ENCODE data around the gene MEX3D.
"Not testable (repeated sequence)": the region's sequence is repeated elsewhere in the genome, so short reads cannot be mapped to it uniquely, and the experiment has no call there.

MEX3D gene

DNA sequence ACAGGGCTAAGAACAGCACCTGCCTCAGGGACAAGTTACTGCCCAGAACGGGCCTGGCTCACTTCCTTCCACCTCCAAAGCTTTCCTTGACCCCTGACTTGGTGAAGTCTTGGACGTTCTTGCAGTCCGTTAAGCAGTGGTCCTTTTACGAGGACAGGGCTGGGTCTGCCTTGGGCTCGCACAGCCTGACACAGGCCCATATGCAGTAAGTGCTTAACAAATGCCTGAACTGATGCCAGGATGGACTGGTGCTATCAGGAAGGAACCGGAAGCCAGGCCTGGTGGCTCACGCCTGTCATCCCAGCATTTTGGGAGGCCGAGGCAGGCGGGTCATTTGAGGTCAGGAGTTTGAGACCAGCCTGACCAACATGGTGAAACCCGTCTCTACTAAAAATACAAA is 46.1 kb downstream of the MEX3D start:
- no peak for DNase-seq (ENCODE audit: low spot score)
- TF ChIP-seq, protein P1, sequence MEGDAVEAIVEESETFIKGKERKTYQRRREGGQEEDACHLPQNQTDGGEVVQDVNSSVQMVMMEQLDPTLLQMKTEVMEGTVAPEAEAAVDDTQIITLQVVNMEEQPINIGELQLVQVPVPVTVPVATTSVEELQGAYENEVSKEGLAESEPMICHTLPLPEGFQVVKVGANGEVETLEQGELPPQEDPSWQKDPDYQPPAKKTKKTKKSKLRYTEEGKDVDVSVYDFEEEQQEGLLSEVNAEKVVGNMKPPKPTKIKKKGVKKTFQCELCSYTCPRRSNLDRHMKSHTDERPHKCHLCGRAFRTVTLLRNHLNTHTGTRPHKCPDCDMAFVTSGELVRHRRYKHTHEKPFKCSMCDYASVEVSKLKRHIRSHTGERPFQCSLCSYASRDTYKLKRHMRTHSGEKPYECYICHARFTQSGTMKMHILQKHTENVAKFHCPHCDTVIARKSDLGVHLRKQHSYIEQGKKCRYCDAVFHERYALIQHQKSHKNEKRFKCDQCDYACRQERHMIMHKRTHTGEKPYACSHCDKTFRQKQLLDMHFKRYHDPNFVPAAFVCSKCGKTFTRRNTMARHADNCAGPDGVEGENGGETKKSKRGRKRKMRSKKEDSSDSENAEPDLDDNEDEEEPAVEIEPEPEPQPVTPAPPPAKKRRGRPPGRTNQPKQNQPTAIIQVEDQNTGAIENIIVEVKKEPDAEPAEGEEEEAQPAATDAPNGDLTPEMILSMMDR (IDR thresholded peaks at IDR 0.05; ENCODE audit: extremely low read depth, missing control alignments) = no peak

DNA sequence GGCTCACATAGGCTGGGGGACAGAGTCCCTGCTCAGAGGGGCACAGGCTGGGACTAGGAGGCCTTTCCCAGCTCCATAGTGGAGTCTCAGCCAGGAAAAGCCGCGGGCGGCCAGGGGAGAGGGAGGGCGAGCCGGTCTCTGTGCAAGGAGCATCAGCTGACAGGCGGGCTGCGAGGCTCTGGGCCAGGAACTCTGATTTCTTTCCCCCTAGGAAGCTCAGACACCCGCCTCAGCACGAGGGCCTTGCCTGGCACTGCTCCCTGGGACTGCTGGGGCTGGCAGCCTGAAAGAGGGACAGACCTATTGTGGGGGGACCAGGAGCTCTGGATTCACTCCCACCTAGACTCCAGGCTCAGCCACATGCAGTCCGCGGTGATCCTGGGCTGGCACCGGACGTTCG is 46.5 kb downstream of the MEX3D start:
- TF ChIP-seq, protein P1 (IDR thresholded peaks at IDR 0.05; ENCODE audit: extremely low read depth, missing control alignments) = no peak
- DNase-seq (ENCODE audit: low spot score) = no peak

DNA sequence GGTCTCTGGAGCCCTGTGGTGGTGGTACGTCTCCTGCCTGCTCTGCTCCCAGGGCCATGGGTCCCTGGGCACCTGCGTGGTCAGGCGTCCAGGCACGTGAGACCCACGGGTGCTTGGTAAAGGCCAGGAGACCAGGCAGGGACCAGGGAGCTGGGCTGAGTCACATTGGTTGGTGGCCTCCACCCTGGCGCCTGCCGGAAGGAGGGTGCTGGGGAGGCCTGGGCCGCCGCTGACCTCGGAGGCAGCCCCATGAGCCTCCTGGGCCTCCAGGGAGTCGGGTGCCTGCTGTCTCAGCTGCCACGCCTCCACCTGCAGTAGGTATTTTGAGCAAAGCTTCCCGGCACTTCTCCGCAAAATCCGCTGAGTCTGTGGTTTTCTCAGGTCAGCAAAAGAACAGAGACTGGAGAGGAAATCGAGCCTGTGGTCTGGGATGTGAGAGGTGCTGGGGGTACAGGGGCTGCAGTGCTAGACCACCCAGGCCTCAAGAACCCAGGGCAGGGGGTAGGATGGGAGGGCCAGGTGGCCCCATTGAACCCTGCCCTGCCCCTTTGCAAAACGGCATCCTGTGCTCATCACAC is 47.8 kb downstream of the MEX3D start:
- no peak for DNase-seq (ENCODE audit: low spot score)
- TF ChIP-seq, protein P1 (IDR thresholded peaks at IDR 0.05; ENCODE audit: extremely low read depth, missing control alignments) = no peak

DNA sequence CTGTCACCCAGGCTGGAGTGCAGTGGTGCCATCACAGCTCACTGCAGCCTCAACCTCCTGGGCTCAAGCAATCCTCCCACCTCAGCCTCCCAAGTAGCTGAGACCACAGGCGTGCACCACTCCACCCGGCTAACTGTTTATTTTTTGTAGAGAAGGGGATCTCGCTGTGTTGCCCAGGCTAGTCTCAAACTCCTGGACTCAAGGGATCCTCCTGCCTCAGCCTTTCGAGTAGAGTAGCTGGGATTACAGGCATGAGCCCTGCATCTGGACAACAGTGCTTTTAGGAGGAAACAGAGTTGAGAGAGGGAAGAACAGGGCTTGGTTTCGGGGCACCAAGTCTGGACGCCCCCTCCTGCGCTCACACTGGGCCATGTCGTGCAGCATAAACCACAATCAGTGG is 48.3 kb downstream of the MEX3D start:
- not testable (repeated sequence) for DNase-seq (ENCODE audit: low spot score)

DNA sequence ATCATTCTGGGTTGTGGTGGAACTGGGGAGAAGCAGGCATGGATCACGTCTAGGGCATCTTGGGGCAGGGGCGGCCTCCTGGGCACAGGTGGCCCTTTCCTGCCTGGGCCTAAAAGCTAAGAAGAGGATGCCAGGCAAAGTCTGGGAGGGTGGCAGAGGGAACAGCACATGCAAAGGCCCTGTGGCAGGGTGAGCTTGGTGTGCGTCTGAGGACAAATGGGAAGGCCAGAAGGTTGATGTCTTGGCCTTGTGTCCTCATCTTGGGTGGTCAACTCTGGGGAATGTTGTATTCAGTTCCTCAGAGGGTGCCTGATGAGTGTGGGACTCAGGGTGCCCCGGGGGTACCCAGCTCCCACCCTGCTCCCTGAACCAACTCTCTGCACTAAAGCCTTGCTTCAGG is 49.7 kb downstream of the MEX3D start:
- DNase-seq (ENCODE audit: low spot score) = no peak
- TF ChIP-seq, protein P1 (IDR thresholded peaks at IDR 0.05; ENCODE audit: extremely low read depth, missing control alignments) = no peak

DNA sequence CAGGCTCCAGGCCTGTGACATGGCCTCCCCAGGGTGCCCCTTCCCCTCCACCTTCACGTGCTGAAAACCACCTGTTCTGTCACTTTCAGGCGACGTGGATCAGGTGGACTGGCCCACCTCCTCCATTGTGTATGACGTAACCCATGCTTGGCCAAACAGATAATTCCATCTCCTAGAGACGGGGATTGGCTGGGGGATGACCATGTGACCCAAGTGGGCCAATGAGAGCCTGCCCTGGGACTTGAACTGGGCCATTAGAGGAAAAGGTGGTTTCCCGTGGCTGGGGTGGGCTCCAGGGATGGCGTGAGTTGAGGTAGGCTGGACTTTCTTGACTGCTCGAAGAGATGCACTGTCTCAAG is 51.8 kb downstream of the MEX3D start:
- no peak for DNase-seq (ENCODE audit: low spot score)
- TF ChIP-seq, protein P1 (IDR thresholded peaks at IDR 0.05; ENCODE audit: extremely low read depth, missing control alignments) = no peak

DNA sequence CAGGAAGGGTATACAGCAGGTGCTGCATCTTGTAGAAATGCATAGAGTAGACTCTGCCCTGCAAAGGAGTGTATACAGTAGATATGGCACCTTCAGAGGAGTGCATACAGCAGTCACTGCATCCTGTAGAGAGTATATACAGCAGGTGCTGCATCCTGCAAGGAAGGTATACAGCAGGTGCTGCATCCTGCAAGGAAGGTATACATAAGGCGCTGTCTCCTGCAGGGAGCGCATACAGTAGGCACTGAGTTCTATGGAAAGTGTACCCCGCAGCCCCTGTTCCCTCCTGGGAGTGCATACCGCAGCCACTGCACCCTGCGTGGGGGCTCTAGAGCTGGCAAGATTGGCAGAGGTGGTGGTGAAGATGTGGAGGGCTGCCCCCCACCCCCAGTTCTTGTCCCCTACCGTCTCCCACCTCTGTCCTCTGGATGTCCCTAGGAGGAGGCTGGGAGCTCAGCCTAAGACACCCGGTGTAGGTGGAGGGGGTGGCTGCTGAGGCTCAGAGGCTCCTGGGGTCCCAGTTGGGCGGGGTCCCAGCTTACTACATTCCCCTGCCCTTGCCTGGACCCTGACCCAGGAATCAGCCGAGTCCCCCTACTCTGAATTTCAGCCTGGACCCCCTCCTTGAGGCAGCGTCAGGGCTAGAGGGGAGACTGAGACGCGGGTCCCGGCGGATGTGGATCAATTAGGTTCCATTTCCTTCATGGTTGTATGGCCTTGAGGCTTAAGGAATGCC is 53.0 kb downstream of the MEX3D start:
- TF ChIP-seq, protein P1 (IDR thresholded peaks at IDR 0.05; ENCODE audit: extremely low read depth, missing control alignments) = no peak
- no peak for DNase-seq (ENCODE audit: low spot score)

DNA sequence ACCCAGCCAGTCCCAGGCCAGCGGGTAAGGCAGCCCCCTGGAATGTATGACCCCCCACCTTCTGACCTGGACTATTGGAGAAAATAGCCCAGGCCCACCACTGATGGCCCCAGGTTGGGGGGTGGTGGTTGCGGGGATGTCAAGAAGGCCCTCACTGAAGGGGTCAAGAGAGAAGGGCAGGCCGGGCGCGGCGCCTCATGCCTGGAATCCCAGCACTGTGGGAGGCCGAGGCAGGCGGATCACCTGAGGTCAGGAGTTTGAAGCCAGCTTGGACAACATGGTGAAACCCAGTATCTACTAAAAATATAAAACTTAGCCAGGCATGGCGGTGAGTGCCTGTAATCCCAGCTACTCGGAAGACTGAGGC is 53.8 kb downstream of the MEX3D start:
- TF ChIP-seq, protein P1 (IDR thresholded peaks at IDR 0.05; ENCODE audit: extremely low read depth, missing control alignments) = no peak
- no peak for DNase-seq (ENCODE audit: low spot score)

Data from GM20000 (cell line).